Right ventricle myocardium superior (tissue), 1 donor: ENCODE data around the gene EGFLAM. TPM values are rescaled to one million over a fixed set of nuclear protein-coding genes. Genes with fewer than 3 reads are reported as not detected.
"Not testable (repeated sequence)": the region's sequence is repeated elsewhere in the genome, so short reads cannot be mapped to it uniquely, and the experiment has no call there.

Source experiments
- ATAC-seq: fragments of 200-7000 bp; cut with Tn5 transposase; one replicate; pipeline ENCODE4 v1.9.1; 2020; ENCODE audit warnings: mild to moderate bottlenecking; ENCODE audit not compliant: poor library complexity
- DNase-seq: peaks from one replicate; pipeline ENCODE4 v3.0.0-alpha.2; 2020
- intact Hi-C: fragments of 100-400 bp; cut with DNase I; formaldehyde crosslinking; loops from one replicate; pipeline ENCODE4 v1.11.2; 2022
- total RNA-seq: library from RNA; stranded (reverse); fragmentation: NEBNext Ultra II Directional; extraction: Animal tissue kit (Norgen Biotek cat#: 25700); gene quantifications from one replicate; pipeline ENCODE4 v1.2.1, GENCODE V29; 2021
- donor health status: DM: no; HTN: yes; CAD: no; lungs with severe emphysema.

Gene EGFLAM
- total RNA-seq, 1 donor from 2014 or later = 9.1 TPM

DNA sequence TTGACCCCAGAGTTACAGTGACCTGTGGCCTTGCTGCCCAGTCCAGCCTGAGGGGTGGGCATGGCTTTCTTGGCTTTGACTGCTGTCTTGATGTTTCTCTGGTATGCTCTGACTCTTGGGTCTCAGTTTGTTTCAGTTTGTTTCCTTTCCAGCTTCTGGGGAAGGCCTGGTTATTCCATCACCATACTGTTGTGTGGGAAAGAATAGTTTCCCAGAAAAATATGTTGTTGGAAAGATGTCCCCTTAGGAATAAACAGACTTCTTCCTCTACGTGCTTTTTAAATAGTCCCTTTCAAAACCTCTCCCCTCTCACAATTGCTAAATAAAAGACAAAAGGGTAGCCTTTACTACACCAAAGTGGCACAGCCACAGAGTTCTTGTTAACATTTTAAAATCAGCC lies 49.5 kb downstream of the EGFLAM start:
- intact Hi-C loops = no loop called here
- ATAC-seq (no peak), DNase-seq (no peak)

DNA sequence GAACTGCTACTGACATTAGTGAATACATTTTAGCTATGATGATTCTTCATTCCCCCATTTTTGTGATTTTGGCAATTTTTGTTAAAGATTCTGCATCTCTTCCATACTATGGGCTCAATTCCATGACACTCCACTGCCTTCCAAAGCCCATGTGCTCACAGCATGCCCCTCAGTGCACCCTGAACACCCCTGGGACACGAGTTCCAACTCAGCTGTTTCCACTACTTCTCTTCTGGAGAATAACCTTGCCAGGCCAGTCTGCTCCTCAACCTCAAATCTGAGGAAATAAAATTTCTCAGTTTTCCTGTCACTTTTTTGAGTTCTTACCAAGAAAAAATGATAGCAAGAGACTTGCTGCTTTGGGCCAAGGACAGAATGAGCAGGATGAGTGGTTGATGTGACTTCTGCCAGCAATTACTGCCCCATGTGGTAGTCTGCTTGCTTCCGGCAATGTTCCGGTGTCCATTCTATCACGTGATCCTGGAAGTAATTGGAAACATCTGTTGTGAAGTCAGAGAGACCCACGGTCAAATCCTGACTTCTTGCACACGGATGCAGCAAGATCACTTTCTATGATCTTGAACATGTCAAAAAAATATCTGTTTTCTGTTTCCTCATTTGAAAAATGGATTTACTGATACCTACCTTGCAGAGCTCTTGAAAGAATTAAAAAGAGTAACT lies 58.3 kb downstream of the EGFLAM start:
- ATAC-seq (peak; percentile 86), DNase-seq (no peak)
- intact Hi-C loops = no loop called here

DNA sequence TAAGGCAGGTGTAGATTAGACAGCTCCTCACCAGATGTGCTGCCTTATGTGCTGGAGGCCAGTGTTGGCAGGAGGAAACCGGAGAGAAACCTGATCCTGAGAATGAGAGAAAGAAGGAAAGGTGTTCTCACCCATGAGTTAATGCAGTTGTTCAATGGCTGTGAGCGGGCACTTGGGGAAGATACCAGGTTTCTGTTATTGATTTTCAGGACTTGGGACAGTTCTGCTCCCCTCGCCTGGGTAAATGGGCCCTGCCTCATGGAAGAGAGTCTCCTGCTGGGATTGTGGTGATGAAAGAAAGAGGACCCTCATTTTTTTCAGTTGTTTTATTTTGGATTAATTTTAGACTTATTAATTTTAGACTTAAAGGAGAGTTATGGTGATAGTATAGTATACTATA lies 59.5 kb downstream of the EGFLAM start:
- intact Hi-C loops = no loop called here
- DNase-seq = no peak
- no peak for ATAC-seq

DNA sequence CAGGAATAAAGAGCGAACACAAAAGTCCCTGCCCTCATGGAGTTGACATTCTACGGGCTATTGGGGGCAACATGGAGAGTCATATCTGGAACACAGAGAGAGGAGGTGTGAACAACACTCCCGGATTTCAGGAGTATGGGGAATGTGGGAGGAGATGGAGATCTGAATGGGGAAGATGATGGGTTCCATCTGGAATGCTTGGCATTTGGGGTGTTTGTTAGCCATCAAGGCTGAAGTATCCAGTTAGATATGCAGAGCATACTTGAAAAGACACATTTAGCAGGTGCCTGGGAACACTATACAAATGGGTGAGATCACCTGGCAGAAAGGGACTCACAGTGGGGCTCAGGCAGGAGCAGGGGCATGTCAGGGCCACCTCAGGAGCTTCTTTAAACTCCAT lies 61.1 kb downstream of the EGFLAM start:
- ATAC-seq (no peak), DNase-seq (no peak)
- intact Hi-C loops = no loop called here

DNA sequence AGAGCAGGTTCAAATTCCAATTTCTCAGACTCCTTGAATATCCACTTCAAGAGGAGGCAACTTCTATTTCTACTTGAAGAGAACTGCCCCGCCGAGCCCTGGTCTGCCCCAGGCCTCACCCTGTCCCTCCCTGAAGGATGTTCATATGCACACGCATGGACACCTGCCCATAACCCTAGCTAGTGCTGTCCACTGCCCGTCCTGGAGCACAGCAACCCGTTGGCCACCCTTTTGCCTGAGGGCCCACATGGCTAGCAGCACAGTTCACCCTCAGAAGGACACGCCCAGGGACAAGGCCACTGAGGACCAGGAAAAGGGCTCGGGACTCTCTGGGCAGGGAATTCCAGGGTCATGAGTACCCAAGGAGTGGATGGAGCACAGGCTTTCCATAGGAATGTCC lies 63.6 kb downstream of the EGFLAM start:
- no peak for ATAC-seq
- intact Hi-C loops = no loop called here
- no peak for DNase-seq

DNA sequence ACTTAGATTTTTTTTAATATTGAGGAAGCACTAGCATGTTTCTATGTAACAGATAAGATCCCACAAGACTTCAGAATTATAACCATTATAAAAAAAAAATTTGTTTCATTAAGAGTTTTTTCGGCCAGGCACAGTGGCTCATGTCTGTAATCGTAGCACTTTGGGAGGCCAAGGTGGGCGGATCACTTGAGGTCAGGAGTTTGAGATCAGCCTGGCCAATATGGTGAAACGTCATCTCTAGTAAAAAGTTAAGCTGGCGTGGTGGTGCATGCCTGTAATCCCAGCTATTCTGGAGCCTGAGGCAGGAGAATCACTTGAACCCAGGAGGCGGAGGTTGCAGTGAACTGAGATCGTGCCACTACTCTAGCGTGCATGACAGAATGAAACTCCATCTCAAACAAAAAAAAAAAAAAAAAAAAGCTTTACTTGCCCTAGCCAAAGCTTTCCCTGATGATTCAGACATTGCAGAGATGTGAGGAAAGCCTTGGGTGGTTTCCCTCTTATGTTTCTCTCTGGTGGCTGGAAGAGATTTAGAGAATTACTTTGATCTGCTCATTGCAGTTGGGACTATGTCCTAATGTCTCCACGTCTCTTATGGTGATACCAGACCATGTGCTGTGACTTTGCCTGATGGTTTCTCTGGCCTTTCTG lies 65.4 kb downstream of the EGFLAM start:
- peak; percentile 38 for ATAC-seq
- no peak for DNase-seq
- intact Hi-C loops = no loop called here

DNA sequence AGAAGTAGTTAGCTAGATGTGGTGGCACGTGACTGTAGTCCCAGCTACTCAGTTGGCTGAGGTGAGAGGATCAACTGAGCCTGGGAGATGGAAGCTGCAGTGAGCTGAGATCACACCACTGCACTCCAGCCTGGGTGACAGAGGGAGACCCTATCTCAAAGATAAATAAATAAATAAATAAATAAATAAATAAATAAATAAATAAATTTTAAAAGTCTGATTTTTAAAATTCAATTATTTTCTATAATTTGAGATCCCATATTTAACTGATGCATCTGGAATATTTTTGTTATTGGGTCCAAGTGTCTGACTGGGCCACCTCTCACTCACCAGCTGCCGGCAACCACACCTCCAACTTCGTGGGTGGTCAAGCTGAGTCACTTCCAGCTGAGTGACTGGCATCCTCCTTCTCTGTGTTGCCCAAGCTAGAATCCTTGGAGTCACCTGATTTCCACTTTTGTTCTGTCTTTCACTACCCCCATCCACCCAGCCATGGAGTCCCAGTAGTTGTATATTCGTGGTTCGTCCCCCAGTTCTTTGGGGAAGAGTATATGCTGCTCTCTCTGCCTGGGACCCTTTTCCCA lies 70.9 kb downstream of the EGFLAM start:
- intact Hi-C loops = no loop called here
- ATAC-seq = no peak
- DNase-seq = no peak

DNA sequence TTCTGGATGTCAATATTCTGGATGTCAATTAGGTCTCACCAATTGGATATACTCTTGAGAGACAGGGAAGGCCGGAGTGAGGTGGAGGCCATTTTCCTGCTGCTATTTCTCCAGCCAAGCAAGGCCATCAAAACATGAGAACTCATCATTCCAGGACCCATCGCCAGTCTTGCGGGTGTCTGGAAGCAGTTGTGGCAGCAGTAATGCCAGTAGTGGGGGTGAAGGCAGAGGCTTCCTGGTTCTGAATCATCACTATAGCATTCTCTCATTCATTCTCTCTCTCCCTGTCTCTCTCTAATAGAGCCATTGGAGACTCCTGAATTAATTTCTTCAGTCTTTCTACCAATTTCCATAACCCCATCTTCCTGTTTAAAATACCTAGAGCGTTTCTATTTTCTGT lies 71.8 kb downstream of the EGFLAM start:
- DNase-seq (no peak), ATAC-seq (no peak)
- intact Hi-C loops = no loop called here

DNA sequence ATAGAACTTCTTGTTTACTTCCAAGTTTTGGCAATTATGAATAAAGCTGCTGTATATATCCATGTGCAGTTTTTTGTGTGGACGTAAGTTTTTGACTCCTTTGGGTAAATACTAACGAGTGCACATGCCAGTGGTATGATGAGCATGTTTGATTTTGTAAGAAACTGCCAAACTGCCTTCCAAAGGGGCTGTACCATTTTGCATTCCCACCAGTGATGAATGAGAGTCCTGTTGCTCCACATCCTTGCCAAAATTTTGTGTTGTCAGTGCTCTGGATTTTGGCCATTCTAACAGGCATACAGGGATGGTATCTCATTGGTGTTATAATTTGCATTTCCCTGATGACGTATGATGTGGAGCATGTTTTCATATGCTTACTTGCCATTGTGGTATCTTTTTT lies 73.5 kb downstream of the EGFLAM start:
- no peak for DNase-seq
- intact Hi-C loops = no loop called here
- ATAC-seq = no peak

DNA sequence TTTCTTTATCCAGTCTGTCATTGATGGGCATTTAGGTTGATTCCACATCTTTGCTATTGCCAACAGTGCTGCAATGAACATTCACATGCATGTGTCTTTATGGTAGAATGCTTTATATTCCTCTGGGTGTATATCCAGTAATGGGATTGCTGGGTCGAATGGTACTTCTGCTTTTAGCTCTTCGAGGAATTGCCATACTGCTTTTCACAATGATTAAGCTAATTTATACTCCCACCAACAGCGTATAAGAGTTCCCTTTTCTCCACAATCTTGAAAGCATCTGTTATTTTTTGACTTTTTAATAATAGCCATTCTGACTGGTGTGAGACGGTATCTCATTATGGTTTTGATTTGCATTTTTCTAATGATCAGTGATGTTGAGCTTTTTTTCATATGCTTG lies 74.8 kb downstream of the EGFLAM start:
- intact Hi-C loops, ATAC-seq: not testable (repeated sequence)

DNA sequence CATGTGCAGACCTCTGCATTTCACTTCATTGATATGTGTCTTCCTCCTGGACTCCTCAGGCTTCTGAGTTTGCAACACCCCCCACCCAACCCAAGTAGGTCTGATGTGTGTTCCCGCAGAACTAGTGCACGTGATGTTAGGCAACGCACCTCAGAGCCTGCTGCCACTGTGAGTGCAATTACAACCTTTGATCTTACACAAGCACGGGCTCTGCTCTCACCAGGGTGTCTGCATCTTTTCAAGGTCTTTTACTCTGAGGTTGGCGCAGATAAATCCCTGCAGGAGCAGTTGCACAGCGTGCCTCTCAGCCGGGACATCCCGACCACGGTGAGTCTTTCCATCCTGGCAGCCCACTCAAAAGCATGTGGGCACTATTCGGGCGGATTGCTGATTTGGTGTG lies 80.1 kb downstream of the EGFLAM start:
- intact Hi-C loops = no loop called here
- ATAC-seq (no peak), DNase-seq (no peak)

More for the DNA sequence above, 74.8 kb downstream of the EGFLAM start:
- not testable (repeated sequence) for DNase-seq

DNA sequence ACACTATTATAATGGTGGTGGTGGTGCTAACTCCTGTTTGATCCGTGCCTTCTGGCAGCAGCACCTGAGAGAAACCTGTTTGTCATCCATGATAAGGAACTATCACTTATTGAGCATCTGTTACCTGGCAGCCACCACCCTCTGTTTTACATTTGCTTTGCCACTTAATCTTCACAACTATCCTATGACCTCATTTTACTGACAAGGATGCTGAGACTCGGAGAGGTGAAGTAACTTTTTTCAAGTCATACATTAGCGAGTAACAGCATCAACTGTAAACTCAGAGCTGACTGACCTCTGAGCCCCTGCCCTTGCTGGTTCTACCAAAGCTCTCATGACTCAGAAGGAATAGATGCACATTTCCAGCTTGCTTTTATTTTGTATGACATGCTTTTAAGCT lies 81.1 kb downstream of the EGFLAM start:
- intact Hi-C loops = no loop called here

DNA sequence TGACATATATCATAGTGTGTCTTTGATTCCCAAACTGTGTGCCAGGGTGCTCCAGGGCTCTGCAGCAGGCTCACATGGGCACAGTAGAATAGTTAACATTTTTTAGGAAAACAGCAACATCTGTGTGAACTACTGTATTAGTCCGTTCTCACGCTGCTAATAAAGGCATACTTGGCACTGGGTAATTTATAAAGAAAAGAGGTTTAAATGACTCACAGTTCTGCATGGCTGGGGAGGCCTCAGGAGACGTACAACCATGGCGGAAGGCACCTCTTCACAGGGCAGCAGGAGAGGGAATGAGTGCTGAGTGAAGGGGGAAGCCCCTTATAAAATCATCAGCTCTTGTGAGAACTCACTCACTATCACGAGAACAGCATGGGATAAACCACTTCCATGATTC lies 82.7 kb downstream of the EGFLAM start:
- intact Hi-C loops = no loop called here
- no peak for DNase-seq
- ATAC-seq = no peak

More for the DNA sequence above, 81.1 kb downstream of the EGFLAM start:
- no peak for ATAC-seq
- DNase-seq = no peak

DNA sequence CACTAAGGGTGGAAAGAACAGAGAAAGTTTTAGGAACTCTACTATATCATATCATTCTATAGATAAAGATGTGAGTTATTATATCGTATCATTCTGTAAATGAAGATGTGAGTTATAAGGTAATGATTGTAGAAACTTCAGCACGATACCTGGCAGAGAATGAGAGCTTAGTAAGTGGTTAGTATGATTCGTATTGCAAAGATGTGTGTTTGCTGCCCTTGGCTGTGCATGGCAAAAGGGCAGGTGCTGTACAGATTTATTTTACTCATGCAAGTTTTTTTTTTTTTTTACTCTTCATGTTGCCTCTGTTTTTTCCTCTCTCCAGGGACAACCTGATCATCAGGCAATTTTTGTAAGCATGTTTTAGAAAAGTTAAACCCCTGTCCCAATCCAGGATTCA lies 83.3 kb downstream of the EGFLAM start:
- intact Hi-C loops = no loop called here
- ATAC-seq (no peak), DNase-seq (no peak)

DNA sequence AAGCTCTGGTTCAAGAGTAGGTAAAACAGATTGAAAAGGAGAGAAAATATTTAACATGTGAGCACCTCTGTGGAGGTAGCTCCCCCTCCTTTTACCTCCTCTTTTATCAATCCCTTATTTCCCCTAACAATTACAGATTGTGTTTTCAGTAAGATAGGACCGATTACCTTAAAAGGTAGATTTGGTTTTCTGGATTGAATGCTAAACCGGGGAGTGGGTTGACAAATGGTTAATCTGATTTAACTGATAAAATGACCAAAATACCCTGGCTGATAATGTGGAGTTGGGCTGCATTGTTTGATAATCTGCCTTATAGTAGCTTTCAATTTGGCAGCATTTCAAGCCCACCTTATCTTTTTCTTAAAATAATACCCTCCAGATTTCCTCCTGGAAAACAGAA lies 83.9 kb downstream of the EGFLAM start:
- intact Hi-C loops = no loop called here
- ATAC-seq (no peak), DNase-seq (no peak)

DNA sequence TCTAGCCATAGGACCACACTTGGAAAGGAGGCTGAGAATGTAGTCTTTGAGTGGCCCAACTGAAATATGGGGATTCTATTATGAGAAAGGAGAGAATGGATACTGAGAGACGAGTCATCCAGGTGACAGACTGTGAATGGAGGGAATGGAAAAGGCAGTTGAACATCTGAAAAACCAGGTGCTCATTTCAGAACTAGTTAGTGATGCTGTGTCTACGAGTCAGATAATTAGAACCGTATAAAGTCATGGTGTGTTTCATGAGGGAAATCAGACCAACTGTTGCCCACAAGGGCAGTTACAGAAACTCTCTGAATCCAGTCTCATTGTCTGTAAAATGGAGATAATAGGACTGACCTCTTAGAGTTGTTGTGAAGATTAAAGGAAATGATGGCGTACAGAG lies 86.5 kb downstream of the EGFLAM start:
- intact Hi-C loops = no loop called here
- DNase-seq (no peak), ATAC-seq (no peak)

DNA sequence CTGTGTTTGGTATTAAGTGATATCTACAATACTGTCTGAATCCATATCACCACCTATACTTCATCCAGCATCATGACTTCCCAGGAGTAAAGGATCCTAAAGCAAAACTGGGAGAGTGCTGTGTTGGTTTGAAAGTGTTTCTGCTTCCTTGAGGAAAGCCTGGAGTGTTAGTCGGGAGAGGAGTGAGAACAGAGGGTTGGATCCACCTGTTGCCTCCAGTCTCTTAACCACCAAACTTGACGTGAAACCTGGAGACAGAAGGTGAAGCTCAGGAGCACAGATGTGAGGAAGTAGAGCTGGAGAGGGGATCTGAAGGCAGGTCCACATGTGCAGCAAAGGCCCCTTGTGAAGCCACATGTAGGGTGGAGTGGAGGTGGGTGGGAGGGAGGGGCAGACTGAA lies 88.2 kb downstream of the EGFLAM start:
- ATAC-seq (no peak), DNase-seq (no peak)
- intact Hi-C loops = no loop called here

DNA sequence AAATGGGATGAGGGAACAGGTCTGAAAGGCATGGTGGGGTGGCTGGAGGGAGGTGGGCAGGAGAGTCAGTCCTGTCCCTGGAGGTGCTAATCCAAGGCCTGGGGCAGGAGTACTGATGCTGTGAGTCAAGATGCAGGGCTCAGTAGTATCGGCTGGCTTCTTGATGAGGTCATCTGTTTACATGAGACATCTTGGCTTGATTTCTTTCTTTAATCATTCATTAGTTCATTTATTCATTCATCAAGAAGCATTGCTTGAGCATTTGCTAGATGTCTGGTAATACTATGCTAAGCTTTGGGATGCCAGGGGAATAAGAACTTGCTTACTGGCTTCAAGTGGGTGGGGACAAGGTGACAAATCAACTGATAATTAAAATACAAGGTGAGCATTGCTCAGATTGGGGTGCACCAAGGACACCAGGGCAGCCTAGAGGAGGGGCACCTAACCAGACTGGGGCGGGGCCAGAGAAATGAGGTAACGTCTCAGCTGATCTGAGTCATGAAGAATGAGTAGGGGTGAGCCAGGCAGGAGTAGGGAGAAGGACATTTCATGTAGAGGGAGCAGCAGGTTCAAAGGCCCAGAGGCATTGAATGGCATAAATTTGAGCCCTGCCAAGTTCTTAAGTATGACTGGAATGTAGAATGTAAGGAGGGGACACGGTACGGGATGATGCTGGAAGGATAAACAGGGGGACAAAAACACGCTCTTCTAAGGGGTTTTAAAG lies 88.8 kb downstream of the EGFLAM start:
- DNase-seq (no peak), ATAC-seq (no peak)
- intact Hi-C loops = no loop called here

DNA sequence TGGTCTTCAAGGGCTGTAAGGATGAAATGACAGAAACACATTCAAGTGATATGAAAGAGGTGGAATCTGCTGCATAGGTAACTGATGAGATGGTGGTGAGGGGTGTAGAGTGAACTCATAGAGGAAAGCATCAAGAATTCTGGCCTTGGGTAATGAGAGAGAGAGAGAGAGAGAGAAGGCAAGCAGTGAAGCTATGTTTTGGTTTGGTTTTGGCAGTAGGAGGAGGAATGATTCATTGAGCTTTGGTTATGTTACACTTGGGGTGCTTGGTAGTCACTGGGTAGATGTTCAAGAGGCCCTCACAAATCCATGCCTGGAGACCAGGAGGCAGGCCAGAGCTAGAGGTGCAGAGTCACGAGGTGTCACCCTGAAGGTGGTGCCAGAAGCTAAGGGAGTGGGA lies 89.5 kb downstream of the EGFLAM start:
- intact Hi-C loops = no loop called here
- DNase-seq (no peak), ATAC-seq (no peak)
